HL-60 (cell line): ENCODE results near the gene MOK.
"Not testable (repeated sequence)": the region's sequence is repeated elsewhere in the genome, so short reads cannot be mapped to it uniquely, and the experiment has no call there.

Experiments
- DNase-seq, 2 experiments: peaks; one replicate each; pipeline ENCODE4 v3.0.0-alpha.2; 2010 to 2020; ENCODE audit warnings: low read depth in 1 of 2, low spot score in 1 of 2
- H3K27ac ChIP-seq: fragments of 250-450 bp; sonication (Bioruptor Pico); replicated peaks from 2 replicates; pipeline ENCODE4 v1.5.1; 2020; ENCODE audit warnings: mild to moderate bottlenecking, moderate library complexity
- H3K27me3 ChIP-seq: fragments of 250-450 bp; sonication (Bioruptor Pico); 2 replicates; pipeline ENCODE4 v1.5.1; 2021; ENCODE audit warnings: mild to moderate bottlenecking, moderate library complexity; ENCODE audit not compliant: insufficient read depth, poor library complexity, severe bottlenecking
- H3K4me3 ChIP-seq: replicated peaks from 2 replicates; pipeline ENCODE4 v1.5.1; 2011; ENCODE audit warnings: mild to moderate bottlenecking, control low read depth, low read length; ENCODE audit not compliant: insufficient read depth
- GABPA ChIP-seq: IDR thresholded peaks from 2 replicates; pipeline ENCODE4 v1.6.1; 2012; ENCODE audit warnings: low read depth
- POLR2AphosphoS5 ChIP-seq: IDR thresholded peaks from 2 replicates; pipeline ENCODE4 v1.6.1; 2012; ENCODE audit warnings: low read depth
- SPI1 ChIP-seq: IDR thresholded peaks from 2 replicates; pipeline ENCODE4 v1.6.1; 2012; ENCODE audit warnings: low read depth, mild to moderate bottlenecking, borderline replicate concordance
- TF ChIP-seq, protein P1 (sequence below): IDR thresholded peaks from one replicate; pipeline ENCODE4 v1.5.1; 2011; ENCODE audit warnings: low read length, control low read depth, inconsistent platforms; ENCODE audit not compliant: insufficient read depth
- TF ChIP-seq, protein P2 (sequence below): IDR thresholded peaks from 2 replicates; pipeline ENCODE4 v1.6.1; 2012; ENCODE audit warnings: low read depth; ENCODE audit not compliant: insufficient replicate concordance

The MOK gene

GRCh38 chr14:102248121-102248520, 56.8 kb downstream of the MOK start:
- no peak for TF ChIP-seq GABPA
- Histone ChIP-seq H3K27ac (no peak overlapping the region), H3K4me3 (no peak overlapping the region), H3K27me3 (no peaks in the 10 kb centered on the region)
- no peak for DNase-seq

GRCh38 chr14:102246071-102246470, 58.9 kb downstream of the MOK start:
- H3K27ac ChIP-seq = no peak overlapping the region
- no peak overlapping the region for H3K4me3 ChIP-seq
- no peak for DNase-seq
- no peaks in the 10 kb centered on the region for H3K27me3 ChIP-seq
- TF ChIP-seq, protein P1, sequence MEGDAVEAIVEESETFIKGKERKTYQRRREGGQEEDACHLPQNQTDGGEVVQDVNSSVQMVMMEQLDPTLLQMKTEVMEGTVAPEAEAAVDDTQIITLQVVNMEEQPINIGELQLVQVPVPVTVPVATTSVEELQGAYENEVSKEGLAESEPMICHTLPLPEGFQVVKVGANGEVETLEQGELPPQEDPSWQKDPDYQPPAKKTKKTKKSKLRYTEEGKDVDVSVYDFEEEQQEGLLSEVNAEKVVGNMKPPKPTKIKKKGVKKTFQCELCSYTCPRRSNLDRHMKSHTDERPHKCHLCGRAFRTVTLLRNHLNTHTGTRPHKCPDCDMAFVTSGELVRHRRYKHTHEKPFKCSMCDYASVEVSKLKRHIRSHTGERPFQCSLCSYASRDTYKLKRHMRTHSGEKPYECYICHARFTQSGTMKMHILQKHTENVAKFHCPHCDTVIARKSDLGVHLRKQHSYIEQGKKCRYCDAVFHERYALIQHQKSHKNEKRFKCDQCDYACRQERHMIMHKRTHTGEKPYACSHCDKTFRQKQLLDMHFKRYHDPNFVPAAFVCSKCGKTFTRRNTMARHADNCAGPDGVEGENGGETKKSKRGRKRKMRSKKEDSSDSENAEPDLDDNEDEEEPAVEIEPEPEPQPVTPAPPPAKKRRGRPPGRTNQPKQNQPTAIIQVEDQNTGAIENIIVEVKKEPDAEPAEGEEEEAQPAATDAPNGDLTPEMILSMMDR = no peak
- TF ChIP-seq GABPA (no peak), SPI1 (no peak), POLR2AphosphoS5 (no peak)
- TF ChIP-seq, protein P2, sequence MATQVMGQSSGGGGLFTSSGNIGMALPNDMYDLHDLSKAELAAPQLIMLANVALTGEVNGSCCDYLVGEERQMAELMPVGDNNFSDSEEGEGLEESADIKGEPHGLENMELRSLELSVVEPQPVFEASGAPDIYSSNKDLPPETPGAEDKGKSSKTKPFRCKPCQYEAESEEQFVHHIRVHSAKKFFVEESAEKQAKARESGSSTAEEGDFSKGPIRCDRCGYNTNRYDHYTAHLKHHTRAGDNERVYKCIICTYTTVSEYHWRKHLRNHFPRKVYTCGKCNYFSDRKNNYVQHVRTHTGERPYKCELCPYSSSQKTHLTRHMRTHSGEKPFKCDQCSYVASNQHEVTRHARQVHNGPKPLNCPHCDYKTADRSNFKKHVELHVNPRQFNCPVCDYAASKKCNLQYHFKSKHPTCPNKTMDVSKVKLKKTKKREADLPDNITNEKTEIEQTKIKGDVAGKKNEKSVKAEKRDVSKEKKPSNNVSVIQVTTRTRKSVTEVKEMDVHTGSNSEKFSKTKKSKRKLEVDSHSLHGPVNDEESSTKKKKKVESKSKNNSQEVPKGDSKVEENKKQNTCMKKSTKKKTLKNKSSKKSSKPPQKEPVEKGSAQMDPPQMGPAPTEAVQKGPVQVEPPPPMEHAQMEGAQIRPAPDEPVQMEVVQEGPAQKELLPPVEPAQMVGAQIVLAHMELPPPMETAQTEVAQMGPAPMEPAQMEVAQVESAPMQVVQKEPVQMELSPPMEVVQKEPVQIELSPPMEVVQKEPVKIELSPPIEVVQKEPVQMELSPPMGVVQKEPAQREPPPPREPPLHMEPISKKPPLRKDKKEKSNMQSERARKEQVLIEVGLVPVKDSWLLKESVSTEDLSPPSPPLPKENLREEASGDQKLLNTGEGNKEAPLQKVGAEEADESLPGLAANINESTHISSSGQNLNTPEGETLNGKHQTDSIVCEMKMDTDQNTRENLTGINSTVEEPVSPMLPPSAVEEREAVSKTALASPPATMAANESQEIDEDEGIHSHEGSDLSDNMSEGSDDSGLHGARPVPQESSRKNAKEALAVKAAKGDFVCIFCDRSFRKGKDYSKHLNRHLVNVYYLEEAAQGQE = no peak

GRCh38 chr14:102243795-102244194, 61.2 kb downstream of the MOK start:
- H3K4me3 ChIP-seq, H3K27me3 ChIP-seq, H3K27ac ChIP-seq, DNase-seq: not testable (repeated sequence)

- H3K4me3 ChIP-seq = no peak overlapping the region
- DNase-seq = no peak
- TF ChIP-seq GABPA (no peak), SPI1 (no peak), POLR2AphosphoS5 (no peak)
- TF ChIP-seq, protein P2 = no peak
- TF ChIP-seq, protein P1 = no peak
- H3K27ac ChIP-seq = no peak overlapping the region
- H3K27me3 ChIP-seq = peaks cover 2% of the 10 kb centered on the region
Observed at GRCh38 chr14:102241147-102241546, 63.8 kb downstream of the MOK start.

GRCh38 chr14:102240481-102240880, 64.5 kb downstream of the MOK start:
- not testable (repeated sequence) for H3K27me3 ChIP-seq, H3K27ac ChIP-seq, H3K4me3 ChIP-seq, DNase-seq
